ENCODE results near the gene ARHGAP40. TPM values are rescaled to one million over a fixed set of nuclear protein-coding genes. Genes with fewer than 3 reads are reported as not detected.

The ARHGAP40 gene
- total and polyA plus RNA-seq, 9 of the 15 experiments (the other 6 are each of a cell fraction or from before 2014, with no cell fraction given), result not detected

DNA sequence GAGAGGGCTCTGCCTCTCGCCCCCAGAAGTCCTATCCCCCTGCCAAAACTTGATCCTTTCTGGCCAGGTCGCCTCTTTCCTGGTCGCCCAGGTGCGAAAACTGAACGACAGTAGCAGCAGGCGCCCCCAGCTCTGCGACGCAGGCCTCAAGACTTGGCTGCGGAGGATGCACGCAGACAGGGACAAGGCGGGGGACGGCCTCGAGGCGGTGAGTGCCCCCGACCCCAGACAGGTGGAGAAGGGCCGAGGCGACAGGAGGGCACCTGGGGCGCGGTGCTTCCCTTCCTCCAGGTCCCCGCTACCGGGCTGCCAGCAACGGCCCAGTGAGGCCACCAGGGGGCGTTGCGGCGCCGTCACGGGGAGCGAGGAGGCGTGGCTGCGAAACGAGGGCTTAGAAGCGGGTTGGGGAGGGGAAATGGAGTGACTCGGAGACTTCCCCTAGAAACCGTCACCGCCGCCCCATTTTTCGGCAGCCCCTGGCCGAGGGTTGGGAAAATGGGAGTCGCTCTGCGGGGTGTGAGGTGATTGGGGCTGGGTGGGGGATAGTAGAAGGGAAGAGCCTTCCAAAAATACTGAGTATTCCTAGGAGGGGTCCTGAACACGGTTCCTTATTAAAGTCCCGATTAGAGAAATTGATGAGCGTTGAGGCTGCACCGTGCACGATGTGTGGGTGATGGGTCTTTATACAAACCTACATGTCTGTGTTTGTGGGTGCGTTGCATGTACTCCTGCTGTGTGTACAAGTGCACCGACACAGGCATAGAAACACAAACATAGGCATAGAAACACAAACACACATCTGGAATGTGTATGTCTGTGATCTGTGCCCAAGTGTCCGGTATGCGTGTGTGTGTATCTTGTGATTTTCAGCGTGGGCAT is 44.6 kb downstream of the ARHGAP40 start (continued):
- TF ChIP-seq PCBP2 (IDR thresholded peaks at IDR 0.05; ENCODE audit: low read depth, low read length, poor library complexity, severe bottlenecking), result no peak
- no peak for TF ChIP-seq KHSRP (IDR thresholded peaks at IDR 0.05)
- peak; percentile 92 for TF ChIP-seq RB1 (IDR thresholded peaks at IDR 0.05; ENCODE audit: low read depth)
- TF ChIP-seq RAD21 (CRISPR knock-in tag; conservative IDR thresholded peaks at IDR 0.05 in 1 of 2, IDR thresholded peaks at IDR 0.05 in 1 of 2), result peak; percentile 93 to 97

DNA sequence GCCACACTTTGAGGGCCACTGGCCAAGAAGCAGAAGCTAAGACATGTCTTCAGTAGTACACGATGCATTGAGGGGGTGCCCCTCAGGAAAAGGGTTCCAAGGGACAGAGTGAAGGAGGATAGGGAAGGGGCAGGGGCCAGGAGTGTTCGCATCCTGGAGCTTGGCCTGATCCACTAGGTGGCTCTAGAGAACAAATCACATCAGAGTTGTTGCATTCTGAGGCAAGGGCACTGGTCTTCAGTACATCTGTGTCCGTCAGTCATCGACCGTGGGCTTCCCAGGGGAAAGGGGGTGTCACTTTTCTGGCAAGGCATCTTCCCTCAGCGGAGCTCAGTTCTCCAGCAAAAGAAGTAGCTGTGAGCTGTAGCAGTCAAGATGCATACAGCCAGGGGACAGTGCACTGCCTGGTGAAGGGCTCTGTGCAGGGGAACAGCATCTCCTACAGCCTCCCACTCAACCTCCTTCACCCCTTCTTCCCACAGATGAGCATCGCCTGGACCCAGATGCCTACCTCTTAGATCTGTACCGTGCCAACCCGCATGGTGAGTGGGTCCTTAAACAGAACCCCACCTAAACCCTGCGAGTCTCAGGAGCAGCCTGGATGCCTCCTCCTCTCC is 47.8 kb downstream of the ARHGAP40 start:
- Histone ChIP-seq H3K9me3 (replicated peaks; ENCODE audit: control insufficient read depth, insufficient read depth, low read depth, low read length) (no peaks in the 10 kb centered on the region), H3K4me2 (ENCODE audit: insufficient read depth, low read length) (no peak overlapping the region), H3K36me3 (ENCODE audit: control insufficient read depth, insufficient read depth, low read length) (no peaks in the 10 kb centered on the region), H3K79me2 (ENCODE audit: control insufficient read depth, insufficient read depth, low read length) (no peaks in the 10 kb centered on the region), H3K9me1 (ENCODE audit: control insufficient read depth, insufficient read depth, low read length) (no peaks in the 10 kb centered on the region), H3K27ac (ENCODE audit: extremely low read depth, low read depth, low read length) (no peak overlapping the region), H2AFZ (ENCODE audit: low read depth, low read length) (no peak overlapping the region), H3K4me3 (no peak overlapping the region), H3K27me3 (ENCODE audit: control insufficient read depth in 2 of 2, insufficient read depth in 2 of 2, low read length in 2 of 2) (peaks cover 0 to 16% of the 10 kb centered on the region in 2 experiments; a peak in 2 of 5 replicates), H3K9ac (ENCODE audit: insufficient read depth in 1 of 2, low read depth in 2 of 2, low read length in 2 of 2) (no peak overlapping the region), H4K20me1 (replicated peaks; ENCODE audit: control insufficient read depth, insufficient read depth, low read length) (peaks cover 12% of the 10 kb centered on the region; the same call in 1 of the 2 replicates), H3K4me1 (replicated peaks in 1 of 2; ENCODE audit: control insufficient read depth in 2 of 2, insufficient read depth in 2 of 2, low read length in 2 of 2) (peaks cover 0 to 7% of the 10 kb centered on the region in 2 experiments; a peak in 3 of 5 replicates)
- POLR2A ChIA-PET, result interaction anchor here (0.6 to 1.4 kb wide), 6 partner anchors 10 to 399 kb away, joined by 3 to 4 read pairs (median 4); no protein-coding TSS in a partner anchor
- DNase-seq (ENCODE audit: extremely low read depth in 1 of 4, low spot score in 3 of 4), result peak; percentile 41 to 71 (median 52)
- FAIRE-seq, result peak; percentile 89
- BruUV-seq (replicated peaks), result no TSS peak
- CTCF ChIA-PET (ENCODE audit: low intra/inter-chr PET ratio), result interaction anchor here (0.8 to 2.8 kb wide), 7 partner anchors 76 to 399 kb away, joined by 3 to 19 read pairs (median 7); no protein-coding TSS in a partner anchor
- in situ Hi-C loops (cut with MboI) (loop anchor here (5.0 to 10.0 kb wide), 3 partner anchors 83 to 395 kb away; no protein-coding TSS in a partner anchor), intact Hi-C loops (cut with micrococcal nuclease) (loop anchor here (1.0 to 5.0 kb wide), 3 partner anchors 102 to 312 kb away; no protein-coding TSS in a partner anchor)
- peak; percentile 90 for ATAC-seq
- WGBS (ENCODE audit: insufficient coverage, low coverage, missing lambda C conversion rate), result 5% methylated on average over 10 of the region's 10 CpGs
- TF ChIP-seq BRCA1 (IDR thresholded peaks at IDR 0.05), result no peak
- no peak for TF ChIP-seq BRCA1 (CRISPR knock-in tag; IDR thresholded peaks at IDR 0.05)
- TF ChIP-seq, protein P1, sequence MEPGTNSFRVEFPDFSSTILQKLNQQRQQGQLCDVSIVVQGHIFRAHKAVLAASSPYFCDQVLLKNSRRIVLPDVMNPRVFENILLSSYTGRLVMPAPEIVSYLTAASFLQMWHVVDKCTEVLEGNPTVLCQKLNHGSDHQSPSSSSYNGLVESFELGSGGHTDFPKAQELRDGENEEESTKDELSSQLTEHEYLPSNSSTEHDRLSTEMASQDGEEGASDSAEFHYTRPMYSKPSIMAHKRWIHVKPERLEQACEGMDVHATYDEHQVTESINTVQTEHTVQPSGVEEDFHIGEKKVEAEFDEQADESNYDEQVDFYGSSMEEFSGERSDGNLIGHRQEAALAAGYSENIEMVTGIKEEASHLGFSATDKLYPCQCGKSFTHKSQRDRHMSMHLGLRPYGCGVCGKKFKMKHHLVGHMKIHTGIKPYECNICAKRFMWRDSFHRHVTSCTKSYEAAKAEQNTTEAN (CRISPR knock-in tag; IDR thresholded peaks at IDR 0.05), result no peak
- TF ChIP-seq RBM34 (IDR thresholded peaks at IDR 0.05; ENCODE audit: borderline replicate concordance, insufficient read depth, low read length), result no peak
- no peak for TF ChIP-seq MCM3 (IDR thresholded peaks at IDR 0.05)
- TF ChIP-seq CREB3 (tag; conservative IDR thresholded peaks at IDR 0.05; ENCODE audit: low read depth), result no peak
- no peak for TF ChIP-seq ZNF347 (CRISPR knock-in tag; IDR thresholded peaks at IDR 0.05; ENCODE audit: low read depth)
- TF ChIP-seq JUND (IDR thresholded peaks at IDR 0.05; ENCODE audit: borderline replicate concordance, low read depth, low read length), result peak; percentile 21; the same call in 1 of the 2 replicates
- TF ChIP-seq JUND (tag; IDR thresholded peaks at IDR 0.05; ENCODE audit: borderline replicate concordance, low read depth, low read length), result no peak
- no peak for TF ChIP-seq NR2C2 (CRISPR knock-in tag; IDR thresholded peaks at IDR 0.05)
- no peak for TF ChIP-seq NR2C2 (tag; IDR thresholded peaks at IDR 0.05)
- TF ChIP-seq SUPT5H (IDR thresholded peaks at IDR 0.05), result no peak

All from K562 (cell line).